IMR-90 (cell line): ENCODE results near the gene RELN. TPM values are rescaled to one million over a fixed set of nuclear protein-coding genes. Genes with fewer than 3 reads are reported as not detected.

Experiments
- ATAC-seq: fragments of 200-7000 bp; cut with Tn5 transposase; 2 replicates; pipeline ENCODE4 v1.9.1; 2020; ENCODE audit warnings: low read depth, mild to moderate bottlenecking, moderate library complexity
- BruUV-seq: library from RNA; stranded (reverse); fragments of 400-500 nt; replicated peaks from 2 replicates; lab custom pipeline; 2021; lab: Mats Ljungman, UMichigan
- CTCF ChIA-PET: fragments of 300-600 bp; formaldehyde crosslinking; extraction: SDS; loops from one replicate; lab custom pipeline; 2021; ENCODE audit warnings: antibody characterized with exemption; lab: Yijun Ruan, JAX
- POLR2A ChIA-PET: fragments of 300-600 bp; sonication (Branson Sonifier 250); formaldehyde crosslinking; loops from one replicate; lab custom pipeline; 2022; ENCODE audit warnings: antibody characterized with exemption; ENCODE audit not compliant: unreplicated experiment; lab: Charles Lee
- DNase-seq: peaks from one replicate; pipeline ENCODE4 v3.0.0; 2013
- H2AFZ ChIP-seq: replicated peaks from 2 replicates; pipeline ENCODE3; 2013; ENCODE audit warnings: low read length, mild to moderate bottlenecking; ENCODE audit not compliant: poor library complexity
- H2AK5ac ChIP-seq: 2 replicates; pipeline ENCODE4 v1.6.1; 2013; ENCODE audit warnings: low read depth, low read length, inconsistent platforms
- H2AK9ac ChIP-seq: replicated peaks from 2 replicates; pipeline ENCODE3; 2013; ENCODE audit warnings: mild to moderate bottlenecking, low read depth, low read length, moderate library complexity; ENCODE audit not compliant: poor library complexity
- H2BK120ac ChIP-seq: 2 replicates; pipeline ENCODE4 v1.6.1; 2013; ENCODE audit warnings: low read depth, low read length, inconsistent platforms
- H2BK15ac ChIP-seq: 3 replicates; pipeline ENCODE4 v1.6.1; 2013; ENCODE audit warnings: low read depth, low read length, inconsistent platforms
- H2BK20ac ChIP-seq: 2 replicates; pipeline ENCODE4 v1.6.1; 2013; ENCODE audit warnings: low read depth, mild to moderate bottlenecking, inconsistent platforms, low read length, moderate library complexity
- H2BK5ac ChIP-seq: 2 replicates; pipeline ENCODE4 v1.6.1; 2013; ENCODE audit warnings: mild to moderate bottlenecking, low read depth, low read length, inconsistent platforms; ENCODE audit not compliant: poor library complexity, severe bottlenecking
- H3K14ac ChIP-seq: replicated peaks from 2 replicates; pipeline ENCODE4 v1.6.1; 2013; ENCODE audit warnings: low read depth, low read length, inconsistent platforms
- H3K18ac ChIP-seq: 2 replicates; pipeline ENCODE4 v1.6.1; 2013; ENCODE audit warnings: low read depth, low read length, control low read depth
- H3K23ac ChIP-seq: 2 replicates; pipeline ENCODE4 v1.6.1; 2013; ENCODE audit warnings: low read depth, low read length, inconsistent platforms
- H3K27ac ChIP-seq: 2 replicates; pipeline ENCODE4 v1.5.1; 2013; ENCODE audit warnings: mild to moderate bottlenecking, control low read depth, low read length; ENCODE audit not compliant: insufficient read depth
- H3K27me3 ChIP-seq: 2 replicates; pipeline ENCODE4 v1.6.1; 2013; ENCODE audit warnings: low read length; ENCODE audit not compliant: control insufficient read depth, insufficient read depth
- H3K36me3 ChIP-seq: 2 replicates; pipeline ENCODE4 v1.6.1; 2013; ENCODE audit warnings: low read length, mixed read lengths; ENCODE audit not compliant: control insufficient read depth, insufficient read depth
- H3K4ac ChIP-seq: 2 replicates; pipeline ENCODE4 v1.6.1; 2013; ENCODE audit warnings: low read depth, low read length, inconsistent platforms
- H3K4me1 ChIP-seq: 2 replicates; pipeline ENCODE4 v1.6.1; 2013; ENCODE audit warnings: low read length, mixed read lengths; ENCODE audit not compliant: control insufficient read depth, insufficient read depth
- H3K4me2 ChIP-seq: 2 replicates; pipeline ENCODE4 v1.6.1; 2013; ENCODE audit warnings: low read depth, mild to moderate bottlenecking, control low read depth, low read length, moderate library complexity
- H3K4me3 ChIP-seq: 2 replicates; pipeline ENCODE4 v1.5.1; 2013; ENCODE audit warnings: low read depth, mild to moderate bottlenecking, control low read depth, low read length, moderate library complexity; ENCODE audit not compliant: insufficient read depth
- H3K56ac ChIP-seq: 2 replicates; pipeline ENCODE4 v1.6.1; 2013; ENCODE audit warnings: low read length, inconsistent platforms; ENCODE audit not compliant: insufficient read depth; ENCODE audit errors: extremely low read depth
- H3K79me1 ChIP-seq, 2 experiments: 2 replicates each; pipeline ENCODE4 v1.6.1; 2013; ENCODE audit warnings: low read length in 2 of 2, inconsistent platforms in 1 of 2, low read depth in 1 of 2
- H3K9ac ChIP-seq: 2 replicates; pipeline ENCODE4 v1.6.1; 2013; ENCODE audit warnings: low read depth, low read length, control low read depth
- H3K9me1 ChIP-seq: 2 replicates; pipeline ENCODE4 v1.6.1; 2013; ENCODE audit warnings: low read length, inconsistent platforms; ENCODE audit not compliant: insufficient read depth
- H3K9me3 ChIP-seq: 2 replicates; pipeline ENCODE4 v1.6.1; 2013; ENCODE audit warnings: low read length; ENCODE audit not compliant: control insufficient read depth, insufficient read depth
- H4K20me1 ChIP-seq: 2 replicates; pipeline ENCODE4 v1.6.1; 2013; ENCODE audit warnings: low read length, inconsistent platforms; ENCODE audit not compliant: insufficient read depth
- H4K5ac ChIP-seq: 2 replicates; pipeline ENCODE4 v1.6.1; 2013; ENCODE audit warnings: mild to moderate bottlenecking, low read depth, low read length, control low read depth
- H4K8ac ChIP-seq, 2 experiments: 2 replicates each; pipeline ENCODE4 v1.6.1; 2013; ENCODE audit warnings: low read depth in 2 of 2, low read length in 2 of 2, control low read depth in 1 of 2, inconsistent platforms in 1 of 2
- H4K91ac ChIP-seq: 2 replicates; pipeline ENCODE4 v1.6.1; 2013; ENCODE audit warnings: low read depth, low read length, inconsistent platforms; ENCODE audit not compliant: insufficient read depth
- BHLHE40 ChIP-seq: fragments of 150-350 bp; IDR thresholded peaks from 2 replicates; pipeline ENCODE4 v1.6.1; 2016; ENCODE audit warnings: mild to moderate bottlenecking, low read depth, low read length
- CEBPB ChIP-seq: IDR thresholded peaks from 2 replicates; pipeline ENCODE4 v1.6.1; 2012; ENCODE audit warnings: low read depth, low read length, improper control_type of control experiment
- CHD1 ChIP-seq: IDR thresholded peaks from 2 replicates; pipeline ENCODE4 v1.6.1; 2012; ENCODE audit warnings: low read depth, low read length, improper control_type of control experiment
- FOS ChIP-seq: fragments of 150-350 bp; IDR thresholded peaks from 2 replicates; pipeline ENCODE4 v1.6.1; 2016; ENCODE audit warnings: low read depth, low read length
- MAFK ChIP-seq: IDR thresholded peaks from 2 replicates; pipeline ENCODE4 v1.6.1; 2012; ENCODE audit warnings: low read depth, low read length, improper control_type of control experiment
- MAZ ChIP-seq: IDR thresholded peaks from 2 replicates; pipeline ENCODE4 v1.6.1; 2012; ENCODE audit warnings: low read depth, mild to moderate bottlenecking, low read length, improper control_type of control experiment, moderate library complexity, borderline replicate concordance
- NFE2L2 ChIP-seq: fragments of 150-350 bp; IDR thresholded peaks from 2 replicates; pipeline ENCODE4 v1.6.1; 2016; ENCODE audit warnings: low read depth, mild to moderate bottlenecking, low read length
- POLR2A ChIP-seq: IDR thresholded peaks from 2 replicates; pipeline ENCODE4 v1.6.1; 2012; ENCODE audit warnings: mild to moderate bottlenecking, low read depth, low read length
- RCOR1 ChIP-seq: IDR thresholded peaks from 2 replicates; pipeline ENCODE4 v1.6.1; 2012; ENCODE audit warnings: mild to moderate bottlenecking, low read length, improper control_type of control experiment; ENCODE audit not compliant: insufficient replicate concordance
- RFX5 ChIP-seq: IDR thresholded peaks from 2 replicates; pipeline ENCODE4 v1.8.0; 2012; ENCODE audit warnings: low read depth, mild to moderate bottlenecking, low read length, moderate library complexity
- SMC3 ChIP-seq: fragments of 150-350 bp; IDR thresholded peaks from 2 replicates; pipeline ENCODE4 v1.6.1; 2016; ENCODE audit warnings: low read depth, mild to moderate bottlenecking, antibody characterized with exemption, low read length, moderate library complexity
- WGBS, 2 experiments: methylation state at CpG; one replicate each; pipeline versions ENCODE4 v1.1.5 to v1.1.7; 2013; ENCODE audit warnings: missing lambda C conversion rate in 2 of 2; ENCODE audit not compliant: insufficient read length in 1 of 2; ENCODE audit errors: extremely low coverage in 2 of 2; 5-methylcytosine and 5-hydroxymethylcytosine counted together
- dilution Hi-C: fragments of 300-500 bp; cut with HindIII; formaldehyde crosslinking; loops from one replicate; pipeline ENCODE4 v1.14.3; 2018; ENCODE audit warnings: low sequenced_read_pairs; ENCODE audit not compliant: unreplicated experiment
- in situ Hi-C: fragments of 300-500 bp; cut with MboI; formaldehyde crosslinking; loops from 3 replicates; pipeline ENCODE4 v1.14.3; 2019; ENCODE audit warnings: low sequenced_read_pairs, inconsistent platforms, mixed read lengths
- intact Hi-C: fragments of 100-400 bp; cut with micrococcal nuclease; formaldehyde crosslinking; loops from 2 replicates; pipeline ENCODE4 v1.10.0; 2022
- polyA plus RNA-seq, 3 experiments: library from polyadenylated mRNA; depleted of rRNA; stranded (reverse); fragments of >200 nt; gene quantifications; 2 replicates each; pipeline ENCODE4 v1.2.3, GENCODE V29; 2012; ENCODE audit warnings: low replicate concordance in 1 of 3
- total RNA-seq: library from RNA; depleted of rRNA; stranded (reverse); fragments of >200 nt; gene quantifications from 2 replicates; pipeline ENCODE4 v1.2.3, GENCODE V29; 2012
- TF ChIP-seq, protein P1 (sequence below): conservative IDR thresholded peaks from 2 replicates; pipeline ENCODE4 v1.5.1; 2012; ENCODE audit warnings: mild to moderate bottlenecking, low read depth, low read length, improper control_type of control experiment
- TF ChIP-seq, protein P2 (sequence below): fragments of 150-350 bp; IDR thresholded peaks from 2 replicates; pipeline ENCODE4 v1.6.1; 2016; ENCODE audit warnings: low read depth, mild to moderate bottlenecking, low read length, moderate library complexity, borderline replicate concordance
- TF ChIP-seq, protein P3 (sequence below): fragments of 150-350 bp; IDR thresholded peaks from 2 replicates; pipeline ENCODE4 v1.6.1; 2017; ENCODE audit warnings: mild to moderate bottlenecking, antibody characterized with exemption, low read length, low read depth

RELN gene
- total and polyA plus RNA-seq, 2 of the 4 experiments (the other 2 are of a cell fraction) = 14.7 to 23.7 TPM

DNA sequence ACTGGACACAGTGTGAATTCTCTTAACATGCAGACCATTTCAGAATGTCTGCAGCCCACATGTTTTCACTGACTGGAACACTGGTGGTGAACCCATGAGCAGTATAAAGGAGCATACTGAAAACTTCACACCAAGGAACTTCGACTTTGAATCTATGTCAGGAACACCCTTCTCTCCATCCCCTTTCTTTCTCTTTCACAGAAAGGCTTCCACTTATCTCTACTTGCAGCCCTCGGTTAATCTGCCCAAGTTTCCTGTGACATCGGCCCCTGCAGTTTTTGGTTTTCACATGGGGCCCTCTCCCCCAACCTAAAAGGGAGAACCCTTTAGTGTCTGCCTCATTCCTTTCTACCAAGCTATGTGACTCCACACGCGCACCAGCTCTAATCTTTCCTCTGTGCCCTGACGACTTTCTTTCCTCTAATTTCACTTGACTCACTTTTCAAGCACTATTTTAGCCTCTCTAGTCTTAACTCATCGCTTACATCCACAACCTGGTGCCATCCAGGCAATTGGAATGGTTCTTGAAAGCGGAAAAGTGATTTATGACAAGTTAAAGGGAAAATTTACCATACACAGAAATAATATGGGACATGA is 70.1 kb downstream of the RELN start:
- Histone ChIP-seq H2AK5ac (no peak overlapping the region), H3K9ac (no peak overlapping the region), H3K18ac (no peak overlapping the region), H3K4me3 (no peak overlapping the region), H4K8ac (no peak overlapping the region), H3K56ac (no peak overlapping the region), H2BK120ac (no peak overlapping the region), H3K9me3 (no peaks in the 10 kb centered on the region), H2AFZ (peak overlapping the region; percentile 44), H3K4me2 (no peak overlapping the region), H3K4ac (peak overlapping the region; percentile 35; the same call in 1 of the 2 replicates), H3K9me1 (no peaks in the 10 kb centered on the region), H3K27ac (no peak overlapping the region), H3K14ac (no peak overlapping the region), H3K79me1 (no peaks in the 10 kb centered on the region), H4K5ac (no peak overlapping the region), H3K23ac (peak overlapping the region; percentile 14; the same call in 1 of the 2 replicates), H2BK15ac (no peak overlapping the region), H2AK9ac (no peak overlapping the region), H3K27me3 (no peaks in the 10 kb centered on the region), H3K4me1 (peaks cover 2% of the 10 kb centered on the region), H4K20me1 (no peaks in the 10 kb centered on the region), H3K36me3 (no peaks in the 10 kb centered on the region), H4K91ac (no peak overlapping the region), H2BK20ac (peak overlapping the region; percentile 57), H2BK5ac (no peak overlapping the region)
- ChIA-PET POLR2A (no interaction called here), CTCF (interaction anchor here (0.9 kb wide), 1 partner anchor 10 kb away, joined by 4 read pairs; no protein-coding TSS in a partner anchor)
- in situ Hi-C loops (no loop called here), intact Hi-C loops (no loop called here), dilution Hi-C loops (no loop called here)
- no TSS peak for BruUV-seq
- no peak for DNase-seq
- TF ChIP-seq, protein P1, sequence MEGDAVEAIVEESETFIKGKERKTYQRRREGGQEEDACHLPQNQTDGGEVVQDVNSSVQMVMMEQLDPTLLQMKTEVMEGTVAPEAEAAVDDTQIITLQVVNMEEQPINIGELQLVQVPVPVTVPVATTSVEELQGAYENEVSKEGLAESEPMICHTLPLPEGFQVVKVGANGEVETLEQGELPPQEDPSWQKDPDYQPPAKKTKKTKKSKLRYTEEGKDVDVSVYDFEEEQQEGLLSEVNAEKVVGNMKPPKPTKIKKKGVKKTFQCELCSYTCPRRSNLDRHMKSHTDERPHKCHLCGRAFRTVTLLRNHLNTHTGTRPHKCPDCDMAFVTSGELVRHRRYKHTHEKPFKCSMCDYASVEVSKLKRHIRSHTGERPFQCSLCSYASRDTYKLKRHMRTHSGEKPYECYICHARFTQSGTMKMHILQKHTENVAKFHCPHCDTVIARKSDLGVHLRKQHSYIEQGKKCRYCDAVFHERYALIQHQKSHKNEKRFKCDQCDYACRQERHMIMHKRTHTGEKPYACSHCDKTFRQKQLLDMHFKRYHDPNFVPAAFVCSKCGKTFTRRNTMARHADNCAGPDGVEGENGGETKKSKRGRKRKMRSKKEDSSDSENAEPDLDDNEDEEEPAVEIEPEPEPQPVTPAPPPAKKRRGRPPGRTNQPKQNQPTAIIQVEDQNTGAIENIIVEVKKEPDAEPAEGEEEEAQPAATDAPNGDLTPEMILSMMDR = no peak
- TF ChIP-seq, protein P2, sequence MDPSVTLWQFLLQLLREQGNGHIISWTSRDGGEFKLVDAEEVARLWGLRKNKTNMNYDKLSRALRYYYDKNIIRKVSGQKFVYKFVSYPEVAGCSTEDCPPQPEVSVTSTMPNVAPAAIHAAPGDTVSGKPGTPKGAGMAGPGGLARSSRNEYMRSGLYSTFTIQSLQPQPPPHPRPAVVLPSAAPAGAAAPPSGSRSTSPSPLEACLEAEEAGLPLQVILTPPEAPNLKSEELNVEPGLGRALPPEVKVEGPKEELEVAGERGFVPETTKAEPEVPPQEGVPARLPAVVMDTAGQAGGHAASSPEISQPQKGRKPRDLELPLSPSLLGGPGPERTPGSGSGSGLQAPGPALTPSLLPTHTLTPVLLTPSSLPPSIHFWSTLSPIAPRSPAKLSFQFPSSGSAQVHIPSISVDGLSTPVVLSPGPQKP = no peak
- TF ChIP-seq CEBPB = no peak
- no peak for TF ChIP-seq MAZ
- no peak for TF ChIP-seq SMC3
- TF ChIP-seq CHD1 = no peak
- TF ChIP-seq, protein P3, sequence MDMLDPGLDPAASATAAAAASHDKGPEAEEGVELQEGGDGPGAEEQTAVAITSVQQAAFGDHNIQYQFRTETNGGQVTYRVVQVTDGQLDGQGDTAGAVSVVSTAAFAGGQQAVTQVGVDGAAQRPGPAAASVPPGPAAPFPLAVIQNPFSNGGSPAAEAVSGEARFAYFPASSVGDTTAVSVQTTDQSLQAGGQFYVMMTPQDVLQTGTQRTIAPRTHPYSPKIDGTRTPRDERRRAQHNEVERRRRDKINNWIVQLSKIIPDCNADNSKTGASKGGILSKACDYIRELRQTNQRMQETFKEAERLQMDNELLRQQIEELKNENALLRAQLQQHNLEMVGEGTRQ = no peak
- TF ChIP-seq POLR2A = no peak
- TF ChIP-seq RFX5 = no peak
- no peak for TF ChIP-seq MAFK
- no peak for TF ChIP-seq BHLHE40
- no peak for TF ChIP-seq RCOR1
- TF ChIP-seq NFE2L2 = no peak
- TF ChIP-seq FOS = no peak
- WGBS, 2 experiments = 37% methylated on average over 3 of the region's 8 CpGs; no CpG with 5 or more reads in 1 of the 2 experiments
- ATAC-seq = no peak
